DND-41 (cell line): Measurements from ENCODE around the gene EYS.

Experiments
- CTCF ChIP-seq: IDR thresholded peaks from 2 replicates; pipeline ENCODE4 v1.5.1; 2012; ENCODE audit warnings: borderline replicate concordance, low read length, moderate library complexity, mild to moderate bottlenecking; ENCODE audit not compliant: poor library complexity, severe bottlenecking; ENCODE audit errors: extremely low read depth
- EZH2 ChIP-seq: IDR thresholded peaks from 3 replicates; pipeline ENCODE4 v1.6.1; 2012; ENCODE audit warnings: borderline replicate concordance, low read depth, mild to moderate bottlenecking, moderate library complexity, low read length, inconsistent platforms; ENCODE audit not compliant: severe bottlenecking

- TF ChIP-seq CTCF (no peak), EZH2 (no peak)
These were observed 1227.9 kb downstream of the EYS start for GRCh38 chr6:64479134-64479533.
